ENCODE results near the gene CYP4V2.

- TF ChIP-seq GATA2 (IDR thresholded peaks at IDR 0.05; ENCODE audit: low read depth, low read length) (no peak), GATA3 (IDR thresholded peaks at IDR 0.05; ENCODE audit: low read depth, low read length) (no peak)
These were observed 18.8 kb upstream of the CYP4V2 start for GRCh38 chr4:186172546-186172945.

Data from SH-SY5Y (cell line).